T-helper 9 cell (primary cell): ENCODE measurements around the gene EHD2.
A peak's percentile ranks its signal among the peaks of the same experiment; 100 is the strongest.
"Not testable (repeated sequence)": the region's sequence is repeated elsewhere in the genome, so short reads cannot be mapped to it uniquely, and the experiment has no call there.

ENCODE experiments used
- DNase-seq: peaks from one replicate; pipeline ENCODE4 v3.0.0-alpha.2; 2020

The EHD2 gene

GRCh38 chr19:47754206-47755064 lies 41.2 kb downstream of the EHD2 start:
- no peak for DNase-seq

DNA sequence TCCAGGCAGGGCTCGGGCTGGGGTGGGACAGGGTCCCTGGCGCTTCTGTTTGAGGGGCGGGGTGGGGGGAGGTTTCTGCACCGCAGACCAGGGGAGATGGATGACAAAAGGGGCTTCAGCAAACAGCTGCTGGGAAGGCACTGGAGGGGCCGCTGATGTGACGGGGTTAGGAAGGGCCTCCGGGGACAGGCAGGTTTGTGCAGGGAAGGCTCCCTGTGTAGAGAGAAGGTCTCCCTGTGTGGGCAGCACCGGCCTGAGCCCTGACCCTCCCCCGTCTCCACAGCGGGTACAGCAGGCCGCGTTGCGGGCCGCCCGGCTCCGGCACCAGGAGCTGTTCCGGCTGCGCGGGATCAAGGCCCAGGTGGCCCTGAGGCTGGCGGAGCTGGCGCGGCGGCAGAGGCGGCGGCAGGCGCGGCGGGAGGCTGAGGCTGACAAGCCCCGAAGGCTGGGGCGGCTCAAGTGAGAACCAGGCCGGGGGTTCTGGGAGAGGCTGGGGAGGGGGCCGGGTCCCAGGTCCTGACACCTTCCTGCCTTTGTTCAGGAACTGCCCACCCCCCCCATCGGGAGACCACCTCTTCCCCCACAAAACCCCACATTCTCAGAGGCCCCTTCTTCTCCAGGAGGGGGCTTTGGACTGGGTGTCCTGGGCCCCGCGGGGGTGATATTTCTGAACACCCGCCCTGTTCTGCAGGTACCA lies 42.0 kb downstream of the EHD2 start:
- no peak for DNase-seq

GRCh38 chr19:47755762-47756626 lies 42.8 kb downstream of the EHD2 start:
- no peak for DNase-seq

GRCh38 chr19:47756627-47756929 lies 43.4 kb downstream of the EHD2 start:
- DNase-seq, result no peak

- no peak for DNase-seq
These were observed 43.9 kb downstream of the EHD2 start for GRCh38 chr19:47756953-47757608.

DNA sequence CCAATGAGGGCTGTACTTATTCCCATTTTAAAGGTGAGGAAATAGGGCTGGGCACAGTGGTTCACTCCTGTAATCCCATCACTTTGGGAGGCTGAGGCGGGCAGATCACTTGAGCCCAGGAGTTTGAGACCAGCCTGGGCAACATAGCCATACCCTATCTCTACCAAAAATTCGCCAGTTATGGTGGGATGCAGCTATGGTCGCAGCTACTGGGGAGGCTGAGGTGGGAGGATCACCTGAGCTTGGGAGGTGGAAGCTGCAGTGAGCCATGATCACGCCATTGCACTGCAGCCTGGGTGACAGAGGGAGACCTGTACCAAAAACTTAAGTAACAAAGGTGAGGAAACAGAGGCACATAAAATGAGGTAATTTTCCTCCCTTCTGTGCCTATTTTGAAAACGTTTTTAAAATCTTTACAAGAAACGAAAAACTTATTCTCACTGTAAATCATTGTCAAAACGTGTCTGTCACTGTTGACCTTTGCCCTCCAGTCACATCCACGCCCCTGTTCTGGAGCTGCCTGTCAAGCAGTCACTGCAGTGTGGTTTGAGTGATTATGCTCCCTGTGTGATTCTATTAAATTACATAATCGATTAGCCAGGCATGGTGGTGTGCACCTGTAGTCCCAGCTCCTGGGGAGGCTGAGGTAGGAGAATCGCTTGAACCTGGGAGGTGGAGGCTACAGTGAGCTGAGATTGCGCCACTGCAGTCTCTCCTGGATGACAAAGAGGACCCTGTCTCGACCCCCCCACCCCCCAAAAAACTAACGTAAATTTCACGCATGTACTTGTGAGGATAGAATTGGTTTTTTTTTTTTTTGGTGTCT lies 44.6 kb downstream of the EHD2 start:
- DNase-seq, result no peak

GRCh38 chr19:47758443-47758804 lies 45.2 kb downstream of the EHD2 start:
- DNase-seq, result no peak

- DNase-seq, result no peak
These were observed 47.4 kb downstream of the EHD2 start for GRCh38 chr19:47760632-47760999.

DNA sequence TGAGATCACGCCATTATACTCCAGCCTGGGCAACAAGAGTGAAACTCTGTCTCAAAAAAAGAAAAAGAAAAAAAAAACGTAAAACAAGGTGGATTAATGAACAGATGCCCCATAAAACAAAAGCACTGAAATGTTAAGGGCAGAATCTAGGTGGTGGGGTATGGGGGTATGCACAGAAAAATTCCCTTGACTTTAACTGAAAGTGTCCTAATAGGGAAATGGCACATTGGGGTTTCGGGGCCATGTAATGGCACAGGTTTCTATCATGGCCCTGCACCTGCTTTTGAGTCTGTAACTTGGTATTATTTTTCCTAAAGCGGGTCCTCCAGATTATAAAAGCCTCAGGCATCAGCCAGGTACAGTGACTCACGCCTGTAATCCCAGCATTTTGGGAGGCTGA lies 48.3 kb downstream of the EHD2 start:
- DNase-seq, result no peak

DNA sequence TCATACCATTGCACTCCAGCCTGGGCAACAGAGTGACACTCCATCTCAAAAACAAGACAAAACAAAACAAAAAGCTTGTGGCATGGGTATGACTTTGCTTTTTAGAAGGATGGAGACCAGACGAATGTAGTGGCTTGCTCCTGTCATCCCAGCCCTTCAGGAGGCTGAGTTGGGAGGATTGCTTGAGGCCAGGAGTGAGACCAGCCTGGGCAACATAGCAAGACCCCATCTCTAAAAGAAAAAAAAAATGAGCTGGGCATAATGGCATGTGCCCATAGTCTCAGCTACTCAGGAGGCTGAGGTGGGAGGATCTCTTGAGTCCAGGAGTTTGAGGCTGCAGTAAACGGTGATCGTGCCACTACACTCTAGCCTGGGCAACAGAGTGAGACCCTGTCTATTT lies 48.9 kb downstream of the EHD2 start:
- no peak for DNase-seq

DNA sequence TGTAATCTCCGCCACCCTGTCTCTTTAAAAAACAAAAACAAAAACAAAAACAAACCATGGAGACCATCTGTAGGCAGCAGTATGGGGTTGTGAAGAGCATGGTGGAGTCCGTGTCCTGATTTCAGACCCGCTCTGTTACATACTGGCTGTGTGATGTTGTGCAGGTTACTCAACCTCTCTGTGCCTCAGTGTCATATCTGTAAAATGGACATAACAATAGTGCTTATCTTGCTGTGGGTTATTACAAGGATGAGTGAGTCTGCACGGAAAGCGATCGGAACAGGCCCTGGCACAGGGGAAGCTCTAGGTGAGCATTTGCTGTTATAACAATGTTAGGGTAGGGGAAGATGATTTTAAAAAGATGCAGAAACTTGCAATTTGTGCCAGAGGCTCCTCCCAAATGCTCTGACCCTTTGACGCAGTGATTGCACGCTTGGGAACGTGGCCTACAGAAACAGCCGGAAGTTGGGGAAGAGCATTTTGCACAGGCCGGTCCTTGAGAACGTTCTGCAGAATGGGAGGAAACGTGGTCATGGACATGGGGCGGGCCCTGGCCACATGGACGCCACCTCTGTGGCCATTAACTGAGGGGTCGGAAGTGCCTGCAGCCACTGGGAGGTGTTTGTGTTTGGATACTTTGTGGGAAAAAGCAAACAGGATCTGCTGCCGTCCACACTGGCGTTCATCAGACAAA lies 49.5 kb downstream of the EHD2 start:
- DNase-seq, result no peak

GRCh38 chr19:47764705-47765104 lies 51.5 kb downstream of the EHD2 start:
- DNase-seq, result not testable (repeated sequence)

- DNase-seq, result peak; percentile 40
These were observed 52.5 kb downstream of the EHD2 start for GRCh38 chr19:47765523-47766358.

GRCh38 chr19:47766359-47766620 lies 53.1 kb downstream of the EHD2 start:
- no peak for DNase-seq

GRCh38 chr19:47766670-47767069 lies 53.4 kb downstream of the EHD2 start:
- DNase-seq, result no peak

- no peak for DNase-seq
These were observed 54.1 kb downstream of the EHD2 start for GRCh38 chr19:47767349-47767748.

DNA sequence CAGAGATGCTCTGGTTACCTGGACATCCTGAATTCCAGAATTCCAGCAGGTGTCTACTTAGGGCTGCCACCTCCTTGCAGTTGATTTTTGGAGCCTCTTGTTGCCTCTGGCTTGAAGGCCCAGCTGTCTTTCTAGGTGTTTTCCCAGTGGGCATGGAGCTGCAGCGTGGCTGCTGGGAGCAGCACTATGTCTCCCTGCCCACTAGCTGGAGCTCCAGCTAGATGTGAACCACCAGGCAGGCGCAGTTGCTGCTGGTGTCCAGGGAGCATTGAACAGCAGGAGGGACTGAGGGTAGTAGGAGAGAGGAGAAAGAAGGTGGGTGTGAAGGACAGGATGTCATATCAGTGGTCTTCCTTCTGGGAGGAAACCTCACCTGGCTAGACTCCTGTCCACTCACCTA lies 55.4 kb downstream of the EHD2 start:
- DNase-seq, result no peak

GRCh38 chr19:47769534-47769933 lies 56.3 kb downstream of the EHD2 start:
- DNase-seq, result no peak

- DNase-seq, result not testable (repeated sequence)
These were observed 58.1 kb downstream of the EHD2 start for GRCh38 chr19:47771291-47771690.

GRCh38 chr19:47776568-47776967 lies 63.3 kb downstream of the EHD2 start:
- DNase-seq, result no peak
